D721Med (cell line): ENCODE measurements around the gene TNFAIP8L3.

ENCODE experiments used
- DNase-seq: peaks from one replicate; pipeline ENCODE4 v3.0.0; 2011; ENCODE audit warnings: low spot score; ENCODE audit not compliant: insufficient read length
- FAIRE-seq: peaks from 2 replicates; lab custom pipeline; 2011; peaks lifted over from hg19 to GRCh38; lab: Jason Lieb, UNC
- CTCF ChIP-seq: IDR thresholded peaks from 2 replicates; pipeline ENCODE4 v1.5.1; 2012; ENCODE audit warnings: mild to moderate bottlenecking, control low read depth; ENCODE audit not compliant: insufficient read depth; ENCODE audit errors: missing control alignments

Gene TNFAIP8L3

DNA sequence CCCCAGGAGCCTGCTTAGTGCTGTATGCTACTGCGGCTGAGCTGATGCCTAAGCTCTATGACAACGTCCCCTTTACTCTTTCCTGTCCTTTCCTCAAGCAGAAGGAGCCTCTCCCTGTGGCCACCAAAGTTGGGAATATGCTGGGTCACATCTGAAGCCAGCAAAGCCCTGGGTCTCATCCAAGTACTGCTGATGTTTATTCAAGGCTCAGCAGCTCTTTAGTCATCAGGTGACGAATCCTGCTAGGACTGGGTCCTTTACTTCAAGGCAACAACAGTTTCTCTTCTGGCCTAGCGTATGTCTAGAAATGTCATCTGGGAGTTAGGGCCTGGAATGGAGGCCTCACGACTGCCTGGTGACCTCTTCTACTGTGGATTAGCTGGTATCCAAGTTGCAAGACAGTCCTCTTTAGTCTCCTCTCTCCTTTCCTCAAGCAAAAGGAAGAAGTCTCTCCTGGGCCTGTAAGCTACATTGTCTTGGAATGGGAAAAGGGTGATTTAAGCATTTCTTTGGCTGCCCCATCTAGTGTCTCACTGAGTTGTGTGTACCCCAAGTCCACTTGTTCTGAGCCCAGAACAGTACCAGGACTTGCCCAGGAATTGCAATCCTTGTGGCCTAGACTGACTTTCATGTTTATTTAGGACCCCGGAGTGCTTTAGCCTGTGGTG, 63.9 kb downstream of the TNFAIP8L3 start:
- no peak for TF ChIP-seq CTCF
- FAIRE-seq (no peak), DNase-seq (no peak)

- TF ChIP-seq CTCF: no peak
- DNase-seq: no peak
- FAIRE-seq: no peak
Measured at GRCh38 chr15:51025454-51025846, 69.3 kb downstream of the TNFAIP8L3 start.

- no peak for FAIRE-seq
- no peak for DNase-seq
- TF ChIP-seq CTCF: no peak
Measured at GRCh38 chr15:51024735-51025453, 69.8 kb downstream of the TNFAIP8L3 start.

- DNase-seq (no peak), FAIRE-seq (no peak)
- TF ChIP-seq CTCF: no peak
Measured at GRCh38 chr15:51023499-51023898, 71.2 kb downstream of the TNFAIP8L3 start.

DNA sequence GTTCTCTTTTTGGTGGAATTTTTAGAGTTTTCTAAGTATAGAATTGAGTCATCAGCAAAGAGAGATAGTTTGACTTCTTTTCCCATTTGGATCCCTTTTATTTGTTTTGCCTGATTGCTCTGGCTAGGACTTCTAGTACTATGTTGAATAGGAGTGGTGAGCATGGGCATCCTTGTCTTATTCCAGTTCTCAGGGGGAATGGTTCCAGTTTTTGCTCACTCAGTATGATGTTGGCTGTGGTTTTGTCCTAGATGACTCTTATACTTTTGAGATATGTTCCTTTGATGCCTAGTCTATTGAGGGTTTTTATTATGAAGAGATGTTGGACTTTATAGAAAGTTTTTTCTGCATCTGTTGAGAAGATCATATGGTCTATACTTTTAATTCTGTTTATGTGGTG, 72.5 kb downstream of the TNFAIP8L3 start:
- no peak for DNase-seq

DNA sequence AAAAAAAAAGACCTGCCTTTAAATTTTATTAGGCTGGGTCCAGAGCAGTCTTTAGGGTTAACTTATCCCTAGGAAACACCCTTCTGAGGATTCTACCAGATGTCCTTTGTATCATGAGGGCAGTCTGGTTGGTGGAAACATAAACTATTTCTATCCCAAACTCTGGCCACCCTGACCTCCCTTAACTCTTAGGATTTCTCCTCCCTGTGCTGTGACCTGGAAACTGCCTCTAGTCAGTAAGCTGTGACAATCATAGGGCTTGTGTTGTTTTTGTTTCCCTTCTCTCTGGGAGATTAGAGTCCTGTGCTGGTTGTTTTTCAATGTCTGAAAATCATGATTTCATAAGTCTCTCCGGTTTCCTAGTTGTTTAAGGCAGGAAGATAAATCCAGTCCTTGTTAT, 78.1 kb downstream of the TNFAIP8L3 start:
- DNase-seq: no peak
- no peak for TF ChIP-seq CTCF
- no peak for FAIRE-seq

More for the DNA sequence above, 72.5 kb downstream of the TNFAIP8L3 start:
- no peak for TF ChIP-seq CTCF
- no peak for FAIRE-seq

- DNase-seq: no peak
- FAIRE-seq: no peak
- TF ChIP-seq CTCF: no peak
Measured at GRCh38 chr15:51011212-51011611, 83.5 kb downstream of the TNFAIP8L3 start.
